Neural cell (in vitro differentiated cells): Measurements from ENCODE around the gene CDCA8. TPM values are rescaled to one million over a fixed set of nuclear protein-coding genes. Genes with fewer than 3 reads are reported as not detected.

Experiments used
- H2AFZ ChIP-seq: fragments of 200-600, 300-800 bp; sonication (generic), shearing (Covaris generic); 2 replicates; pipeline ENCODE4 v1.6.0; 2014; ENCODE audit warnings: low read depth, mild to moderate bottlenecking, antibody characterized with exemption, low read length, moderate library complexity
- H3F3A ChIP-seq: fragments of 200-600 bp; shearing (Covaris generic); 2 replicates; pipeline ENCODE4 v1.6.1; 2016; ENCODE audit warnings: mild to moderate bottlenecking, moderate library complexity, mixed read lengths, antibody characterized with exemption, low read length; ENCODE audit not compliant: insufficient read depth, poor library complexity, severe bottlenecking
- H3K27ac ChIP-seq: fragments of 200-600, 300-800 bp; sonication (generic), shearing (Covaris generic); 2 replicates; pipeline ENCODE4 v1.5.1; 2014; ENCODE audit warnings: mild to moderate bottlenecking, low read length, moderate library complexity
- H3K27me3 ChIP-seq: fragments of 300-800, 200-600 bp; sonication (generic), shearing (Covaris generic); 2 replicates; pipeline ENCODE4 v1.6.0; 2014; ENCODE audit warnings: mild to moderate bottlenecking, low read depth, low read length, moderate library complexity; ENCODE audit not compliant: insufficient read depth
- H3K36me3 ChIP-seq: fragments of 300-800, 200-600 bp; sonication (generic), shearing (Covaris generic); 2 replicates; pipeline ENCODE4 v1.5.1; 2014; ENCODE audit warnings: mild to moderate bottlenecking, antibody characterized with exemption, low read length, moderate library complexity; ENCODE audit not compliant: insufficient read depth
- H3K4me2 ChIP-seq: fragments of 300-800, 200-600 bp; sonication (generic), shearing (Covaris generic); 2 replicates; pipeline ENCODE4 v1.6.0; 2014; ENCODE audit warnings: mild to moderate bottlenecking, low read length
- H3K4me3 ChIP-seq: fragments of 300-800, 200-600 bp; sonication (generic), shearing (Covaris generic); 2 replicates; pipeline ENCODE4 v1.5.1; 2014; ENCODE audit warnings: mild to moderate bottlenecking, low read length, moderate library complexity
- H3K79me2 ChIP-seq: fragments of 200-600 bp; shearing (Covaris generic); replicated peaks from 2 replicates; pipeline ENCODE4 v1.6.0; 2014; ENCODE audit warnings: mild to moderate bottlenecking, low read length, moderate library complexity; ENCODE audit not compliant: insufficient read depth
- H3K9ac ChIP-seq: fragments of 300-800, 200-600 bp; sonication (generic), shearing (Covaris generic); 2 replicates; pipeline ENCODE4 v1.6.1; 2016; ENCODE audit warnings: mild to moderate bottlenecking, low read length, mixed read lengths
- H3K9me2 ChIP-seq: fragments of 200-600 bp; shearing (Covaris generic); 2 replicates; pipeline ENCODE4 v1.6.1; 2016; ENCODE audit warnings: mild to moderate bottlenecking, low read length, mixed read lengths; ENCODE audit not compliant: insufficient read depth
- H3K9me3 ChIP-seq: fragments of 200-600, 300-800 bp; sonication (generic), shearing (Covaris generic); 2 replicates; pipeline ENCODE4 v1.6.1; 2016; ENCODE audit warnings: mild to moderate bottlenecking, mixed run types, low read length, moderate library complexity, mixed read lengths
- H4K20me1 ChIP-seq: fragments of 200-600 bp; shearing (Covaris generic); 2 replicates; pipeline ENCODE4 v1.6.1; 2016; ENCODE audit warnings: mild to moderate bottlenecking, mixed run types; ENCODE audit not compliant: insufficient read depth
- CTCF ChIP-seq: fragments of 450-650 bp; IDR thresholded peaks from 2 replicates; pipeline ENCODE4 v1.5.1; 2014; ENCODE audit warnings: antibody characterized with exemption, mild to moderate bottlenecking, moderate library complexity; ENCODE audit not compliant: poor library complexity, severe bottlenecking
- EP300 ChIP-seq: fragments of 450-650 bp; conservative IDR thresholded peaks from 2 replicates; pipeline ENCODE4 v1.6.1; 2014; ENCODE audit warnings: antibody characterized with exemption, mild to moderate bottlenecking, moderate library complexity; ENCODE audit not compliant: poor library complexity, severe bottlenecking
- EZH2 ChIP-seq: fragments of 200-600, 300-800 bp; shearing (Covaris generic), sonication (generic); IDR thresholded peaks from 2 replicates; pipeline ENCODE4 v1.6.1; 2014; ENCODE audit warnings: antibody characterized with exemption, low read length, borderline replicate concordance, mild to moderate bottlenecking; ENCODE audit not compliant: insufficient read depth, poor library complexity, severe bottlenecking
- MXI1 ChIP-seq: fragments of 450-650 bp; conservative IDR thresholded peaks from 2 replicates; pipeline ENCODE4 v1.6.1; 2014; ENCODE audit warnings: antibody characterized with exemption, mild to moderate bottlenecking; ENCODE audit not compliant: poor library complexity, severe bottlenecking
- POLR2AphosphoS5 ChIP-seq: IDR thresholded peaks from 2 replicates; pipeline ENCODE4 v1.6.1; 2012
- RAD21 ChIP-seq: fragments of 450-650 bp; conservative IDR thresholded peaks from 2 replicates; pipeline ENCODE4 v1.6.1; 2014; ENCODE audit warnings: antibody characterized with exemption, mild to moderate bottlenecking, moderate library complexity
- REST ChIP-seq: IDR thresholded peaks from 2 replicates; pipeline ENCODE4 v1.6.1; 2012; ENCODE audit warnings: borderline replicate concordance
- SMC3 ChIP-seq: fragments of 450-650 bp; conservative IDR thresholded peaks from 2 replicates; pipeline ENCODE4 v1.6.1; 2014; ENCODE audit warnings: antibody characterized with exemption, mild to moderate bottlenecking, moderate library complexity; ENCODE audit not compliant: poor library complexity
- TAF1 ChIP-seq: IDR thresholded peaks from 2 replicates; pipeline ENCODE4 v1.6.1; 2012; ENCODE audit warnings: low read depth
- polyA plus RNA-seq: library from polyadenylated mRNA; depleted of rRNA; stranded (reverse); fragments of >200 nt; gene quantifications from 2 replicates; pipeline ENCODE4 v1.2.3, GENCODE V29; 2014

CDCA8 gene
- polyA plus RNA-seq, 1 donor from 2014 or later = 0.72 TPM

- no peak overlapping the region for H3K9ac ChIP-seq
- H3K9me3 ChIP-seq = no peaks in the 10 kb centered on the region
- no peaks in the 10 kb centered on the region for H3K79me2 ChIP-seq
- no peaks in the 10 kb centered on the region for H4K20me1 ChIP-seq
- no peaks in the 10 kb centered on the region for H3K9me2 ChIP-seq
- H3K27ac ChIP-seq = no peak overlapping the region
- no peaks in the 10 kb centered on the region for H3F3A ChIP-seq
- no peaks in the 10 kb centered on the region for H3K36me3 ChIP-seq
- no peak overlapping the region for H3K4me2 ChIP-seq
- no peaks in the 10 kb centered on the region for H3K27me3 ChIP-seq
- no peak for TF ChIP-seq EZH2
- TF ChIP-seq REST = no peak
- no peak for TF ChIP-seq SMC3
- no peak for TF ChIP-seq CTCF
- TF ChIP-seq MXI1 = no peak
- no peak for TF ChIP-seq POLR2AphosphoS5
- no peak for TF ChIP-seq RAD21
- no peak for TF ChIP-seq EP300
- no peak for TF ChIP-seq TAF1
- H3K4me3 ChIP-seq = no peak overlapping the region
- H2AFZ ChIP-seq = no peak overlapping the region
These were observed 40.5 kb upstream of the CDCA8 start for GRCh38 chr1:37651803-37652202.

- Histone ChIP-seq H3K4me2 (no peak overlapping the region), H3K27me3 (no peaks in the 10 kb centered on the region), H3K4me3 (no peak overlapping the region), H3K27ac (no peak overlapping the region), H3K36me3 (no peaks in the 10 kb centered on the region), H4K20me1 (no peaks in the 10 kb centered on the region), H3F3A (no peaks in the 10 kb centered on the region), H3K9me3 (no peaks in the 10 kb centered on the region), H3K9me2 (no peaks in the 10 kb centered on the region), H3K79me2 (no peaks in the 10 kb centered on the region), H2AFZ (no peak overlapping the region), H3K9ac (no peak overlapping the region)
- TF ChIP-seq POLR2AphosphoS5 (no peak), EP300 (no peak), EZH2 (no peak), CTCF (no peak), TAF1 (no peak), RAD21 (no peak), MXI1 (no peak), REST (no peak), SMC3 (no peak)
These were observed 39.3 kb upstream of the CDCA8 start for GRCh38 chr1:37652976-37653375.
